ENCODE results near the gene KRTAP4-9. TPM values are rescaled to one million over a fixed set of nuclear protein-coding genes. Genes with fewer than 3 reads are reported as not detected.
"Not testable (repeated sequence)": the region's sequence is repeated elsewhere in the genome, so short reads cannot be mapped to it uniquely, and the experiment has no call there.

Gene KRTAP4-9
- total RNA-seq, 1 donor from 2014 or later: not detected

DNA sequence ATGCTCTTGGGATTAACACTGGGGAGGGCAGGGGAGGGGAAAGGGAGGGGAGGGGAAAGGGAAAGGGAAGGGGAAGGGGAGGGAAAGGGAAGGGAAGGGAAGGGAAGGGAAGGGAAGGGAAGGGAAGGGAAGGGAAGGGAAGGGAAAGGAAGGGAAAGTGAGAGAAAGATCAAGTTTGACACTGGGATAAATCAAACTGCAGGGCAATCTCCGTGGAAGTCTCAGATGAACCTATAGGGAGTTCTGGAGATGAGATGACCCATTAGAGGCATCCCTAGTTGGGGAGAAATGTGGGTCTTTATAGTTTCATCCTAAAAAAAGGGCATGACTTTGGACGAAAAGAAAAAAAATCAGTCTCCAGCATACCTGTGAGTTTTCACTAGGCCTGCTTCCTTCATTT, 16.6 kb downstream of the KRTAP4-9 start:
- DNase-seq: no peak
- peaks cover 23% of the 10 kb centered on the region for H3K36me3 Mint-ChIP-seq (ENCODE audit: unreplicated experiment)
- H3K27me3 Mint-ChIP-seq (ENCODE audit: unreplicated experiment): peaks cover 6% of the 10 kb centered on the region
- H3K4me3 Mint-ChIP-seq (ENCODE audit: unreplicated experiment): no peak overlapping the region
- H3K27ac Mint-ChIP-seq (ENCODE audit: unreplicated experiment): no peak overlapping the region
- TF ChIP-seq, protein P1, sequence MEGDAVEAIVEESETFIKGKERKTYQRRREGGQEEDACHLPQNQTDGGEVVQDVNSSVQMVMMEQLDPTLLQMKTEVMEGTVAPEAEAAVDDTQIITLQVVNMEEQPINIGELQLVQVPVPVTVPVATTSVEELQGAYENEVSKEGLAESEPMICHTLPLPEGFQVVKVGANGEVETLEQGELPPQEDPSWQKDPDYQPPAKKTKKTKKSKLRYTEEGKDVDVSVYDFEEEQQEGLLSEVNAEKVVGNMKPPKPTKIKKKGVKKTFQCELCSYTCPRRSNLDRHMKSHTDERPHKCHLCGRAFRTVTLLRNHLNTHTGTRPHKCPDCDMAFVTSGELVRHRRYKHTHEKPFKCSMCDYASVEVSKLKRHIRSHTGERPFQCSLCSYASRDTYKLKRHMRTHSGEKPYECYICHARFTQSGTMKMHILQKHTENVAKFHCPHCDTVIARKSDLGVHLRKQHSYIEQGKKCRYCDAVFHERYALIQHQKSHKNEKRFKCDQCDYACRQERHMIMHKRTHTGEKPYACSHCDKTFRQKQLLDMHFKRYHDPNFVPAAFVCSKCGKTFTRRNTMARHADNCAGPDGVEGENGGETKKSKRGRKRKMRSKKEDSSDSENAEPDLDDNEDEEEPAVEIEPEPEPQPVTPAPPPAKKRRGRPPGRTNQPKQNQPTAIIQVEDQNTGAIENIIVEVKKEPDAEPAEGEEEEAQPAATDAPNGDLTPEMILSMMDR (IDR thresholded peaks at IDR 0.05; ENCODE audit: partially characterized antibody, unreplicated experiment): no peak
- H3K4me1 Mint-ChIP-seq (ENCODE audit: low read depth, unreplicated experiment): no peaks in the 10 kb centered on the region
- H3K9me3 Mint-ChIP-seq (ENCODE audit: unreplicated experiment): peaks cover 17% of the 10 kb centered on the region

DNA sequence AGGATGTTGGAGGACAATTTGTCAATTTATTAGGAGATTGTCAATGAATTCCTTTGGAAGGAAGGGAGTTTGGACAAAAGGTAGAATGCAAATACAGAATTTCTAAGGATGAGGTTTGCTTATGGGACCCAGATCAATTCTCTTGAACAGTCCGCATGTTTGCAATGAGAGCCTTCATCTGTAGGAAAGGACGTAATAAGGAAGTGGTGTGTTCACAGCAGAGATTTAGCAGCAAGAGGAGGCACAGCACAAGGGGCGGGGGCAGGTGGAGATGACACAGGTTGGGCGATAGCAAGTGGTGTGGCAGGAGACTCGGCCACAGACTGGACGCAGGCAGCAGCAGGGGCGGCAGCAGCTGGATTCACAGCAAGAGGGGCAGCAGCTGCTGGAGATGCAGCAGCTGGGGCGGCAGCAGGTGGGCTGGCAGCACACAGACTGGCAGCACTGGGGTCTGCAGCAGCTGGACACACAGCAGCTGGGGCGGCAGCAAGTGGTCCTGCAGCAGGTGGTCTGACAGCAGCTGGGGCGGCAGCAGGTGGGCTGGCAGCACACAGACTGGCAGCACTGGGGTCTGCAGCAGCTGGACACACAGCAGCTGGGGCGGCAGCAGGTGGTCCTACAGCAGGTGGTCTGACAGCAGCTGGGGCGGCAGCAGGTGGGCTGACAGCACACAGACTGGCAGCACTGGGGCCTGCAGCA, 18.3 kb downstream of the KRTAP4-9 start:
- DNase-seq; H3K27me3 Mint-ChIP-seq (ENCODE audit: unreplicated experiment); H3K4me1 Mint-ChIP-seq (ENCODE audit: low read depth, unreplicated experiment): not testable (repeated sequence)
- peak overlapping the region; percentile 58 for H3K4me3 Mint-ChIP-seq (ENCODE audit: unreplicated experiment)
- peaks cover 12% of the 10 kb centered on the region for H3K9me3 Mint-ChIP-seq (ENCODE audit: unreplicated experiment)
- peaks cover 15% of the 10 kb centered on the region for H3K36me3 Mint-ChIP-seq (ENCODE audit: unreplicated experiment)
- H3K27ac Mint-ChIP-seq (ENCODE audit: unreplicated experiment): peak overlapping the region; percentile 89

DNA sequence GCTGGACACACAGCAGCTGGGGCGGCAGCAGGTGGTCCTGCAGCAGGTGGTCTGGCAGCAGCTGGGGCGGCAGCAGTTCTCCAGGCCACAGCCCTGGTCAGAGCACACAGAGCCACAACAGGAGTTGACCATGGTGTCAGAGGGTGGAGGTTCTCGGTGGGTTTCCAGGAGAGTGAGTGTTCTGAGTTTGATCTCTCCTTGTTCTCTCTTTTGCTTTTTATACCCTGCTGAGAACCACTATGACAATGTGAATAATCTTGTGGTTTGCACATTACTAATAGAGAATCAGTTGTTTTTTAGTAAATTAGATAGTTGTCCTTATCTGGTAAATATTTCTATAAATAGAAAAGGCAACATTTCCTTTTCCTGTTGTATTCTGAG, 18.8 kb downstream of the KRTAP4-9 start, which contains the start of gene KRTAP4-12:
TSS of gene KRTAP4-12 (minus strand) at position 192 of the 381 bp plus-strand sequence. CDS start at position 132, 60 bp downstream.
- Mint-ChIP-seq H3K36me3 (ENCODE audit: unreplicated experiment) (peaks cover 15% of the 10 kb centered on the region), H3K27ac (ENCODE audit: unreplicated experiment) (peak within 1 kb of the TSS; percentile 89), H3K9me3 (ENCODE audit: unreplicated experiment) (peaks cover 12% of the 10 kb centered on the region), H3K4me3 (ENCODE audit: unreplicated experiment) (peak within 1 kb of the TSS; percentile 58)
- not testable (repeated sequence) for DNase-seq; H3K4me1 Mint-ChIP-seq (ENCODE audit: low read depth, unreplicated experiment); H3K27me3 Mint-ChIP-seq (ENCODE audit: unreplicated experiment)

DNA sequence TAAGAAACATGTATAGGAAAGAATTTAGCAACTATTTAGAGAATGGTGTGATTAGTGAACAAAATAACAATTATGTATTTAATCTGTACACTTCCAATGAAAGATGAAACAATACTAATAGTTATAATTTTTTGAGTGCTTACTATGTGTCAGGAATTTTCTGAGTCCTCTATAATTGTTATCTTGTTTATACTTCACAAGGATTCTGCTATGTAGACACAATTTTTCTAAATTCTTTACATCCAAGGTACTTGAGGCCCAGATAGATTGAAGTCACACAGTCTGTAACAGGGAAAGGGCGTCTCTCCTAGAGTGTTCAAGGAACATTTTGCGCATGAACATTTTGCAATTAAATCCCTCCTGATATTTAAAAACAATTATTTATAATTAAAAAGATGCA, 19.9 kb downstream of the KRTAP4-9 start:
- Mint-ChIP-seq H3K27me3 (ENCODE audit: unreplicated experiment) (peaks cover 3% of the 10 kb centered on the region), H3K4me3 (ENCODE audit: unreplicated experiment) (no peak overlapping the region), H3K9me3 (ENCODE audit: unreplicated experiment) (peaks cover 12% of the 10 kb centered on the region), H3K4me1 (ENCODE audit: low read depth, unreplicated experiment) (no peaks in the 10 kb centered on the region), H3K27ac (ENCODE audit: unreplicated experiment) (no peak overlapping the region), H3K36me3 (ENCODE audit: unreplicated experiment) (peaks cover 15% of the 10 kb centered on the region)
- DNase-seq: no peak
- TF ChIP-seq, protein P1 (IDR thresholded peaks at IDR 0.05; ENCODE audit: partially characterized antibody, unreplicated experiment): no peak

DNA sequence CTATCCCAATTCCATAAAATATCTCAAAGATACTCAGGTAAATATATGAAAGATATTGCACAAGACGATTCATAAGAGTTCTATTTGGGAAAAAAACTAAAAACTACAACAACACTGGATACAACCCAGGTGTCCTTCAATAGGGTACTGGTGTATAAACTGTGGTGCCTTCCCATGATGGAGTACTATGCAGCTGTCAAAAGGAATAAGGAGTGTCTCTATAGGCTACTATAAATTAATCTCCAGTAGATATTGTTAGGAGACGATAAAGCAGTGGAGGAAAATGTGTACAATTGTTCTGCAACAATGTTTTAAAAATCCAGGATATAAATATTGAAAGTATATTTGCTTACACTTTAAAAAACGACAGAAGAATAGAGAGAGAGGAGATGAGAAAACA, 21.2 kb downstream of the KRTAP4-9 start:
- DNase-seq: no peak
- no peaks in the 10 kb centered on the region for H3K4me1 Mint-ChIP-seq (ENCODE audit: low read depth, unreplicated experiment)
- peaks cover 3% of the 10 kb centered on the region for H3K27me3 Mint-ChIP-seq (ENCODE audit: unreplicated experiment)
- H3K4me3 Mint-ChIP-seq (ENCODE audit: unreplicated experiment): no peak overlapping the region
- H3K36me3 Mint-ChIP-seq (ENCODE audit: unreplicated experiment): peaks cover 15% of the 10 kb centered on the region
- H3K9me3 Mint-ChIP-seq (ENCODE audit: unreplicated experiment): peaks cover 12% of the 10 kb centered on the region
- TF ChIP-seq, protein P1 (IDR thresholded peaks at IDR 0.05; ENCODE audit: partially characterized antibody, unreplicated experiment): no peak
- H3K27ac Mint-ChIP-seq (ENCODE audit: unreplicated experiment): no peak overlapping the region

DNA sequence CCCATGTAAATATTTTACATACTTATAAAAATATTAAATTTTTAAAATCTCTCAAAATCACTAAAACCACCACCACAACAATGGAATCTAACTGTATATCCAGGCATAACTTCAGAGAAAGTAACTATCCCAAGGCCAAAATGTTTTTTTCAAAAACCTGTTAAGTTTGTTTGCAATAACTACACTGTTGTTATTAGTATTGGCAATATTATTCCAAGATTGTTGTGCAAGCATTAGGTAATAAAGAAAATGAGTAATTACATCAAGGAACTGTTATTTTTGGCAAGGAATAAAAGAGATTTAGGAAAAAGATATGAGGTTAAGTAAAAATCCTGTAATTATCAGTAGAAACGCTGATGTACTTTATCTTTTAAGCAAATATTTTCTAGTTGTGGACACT, 22.2 kb downstream of the KRTAP4-9 start:
- H3K36me3 Mint-ChIP-seq (ENCODE audit: unreplicated experiment): peaks cover 13% of the 10 kb centered on the region
- H3K9me3 Mint-ChIP-seq (ENCODE audit: unreplicated experiment): peaks cover 10% of the 10 kb centered on the region
- no peak overlapping the region for H3K27ac Mint-ChIP-seq (ENCODE audit: unreplicated experiment)
- no peak overlapping the region for H3K4me3 Mint-ChIP-seq (ENCODE audit: unreplicated experiment)
- no peaks in the 10 kb centered on the region for H3K4me1 Mint-ChIP-seq (ENCODE audit: low read depth, unreplicated experiment)
- TF ChIP-seq, protein P1 (IDR thresholded peaks at IDR 0.05; ENCODE audit: partially characterized antibody, unreplicated experiment): no peak
- DNase-seq: no peak
- H3K27me3 Mint-ChIP-seq (ENCODE audit: unreplicated experiment): peaks cover 3% of the 10 kb centered on the region
